Amygdala (tissue), 56 donors: ENCODE measurements around the gene C10orf105.

Experiments used
- DNase-seq, 56 donors: peaks; one replicate each; lab custom pipeline; 2025; lab: John Stamatoyannopoulos, UW

Gene C10orf105

GRCh38 chr10:71684356-71685173, 35.0 kb downstream of the C10orf105 start:
- no peak for DNase-seq

GRCh38 chr10:71683301-71683700, 36.3 kb downstream of the C10orf105 start:
- peak in 10 of 56 donors; percentile 4 to 26 (median 14) for DNase-seq

- DNase-seq: no peak
Observed at GRCh38 chr10:71681977-71682376, 37.6 kb downstream of the C10orf105 start.

GRCh38 chr10:71679425-71679824, 40.2 kb downstream of the C10orf105 start:
- no peak for DNase-seq

- no peak for DNase-seq
Observed at GRCh38 chr10:71678057-71678805, 41.3 kb downstream of the C10orf105 start.

GRCh38 chr10:71677261-71677660, 42.3 kb downstream of the C10orf105 start:
- DNase-seq: no peak

- no peak for DNase-seq
Observed at GRCh38 chr10:71675295-71675970, 44.1 kb downstream of the C10orf105 start.

GRCh38 chr10:71671994-71672946, 47.3 kb downstream of the C10orf105 start:
- no peak for DNase-seq

GRCh38 chr10:71667387-71667752, 52.2 kb downstream of the C10orf105 start:
- DNase-seq: no peak

GRCh38 chr10:71666639-71667386, 52.8 kb downstream of the C10orf105 start:
- DNase-seq: no peak

- DNase-seq: no peak
Observed at GRCh38 chr10:71665456-71665855, 54.1 kb downstream of the C10orf105 start.

GRCh38 chr10:71664585-71664984, 55.0 kb downstream of the C10orf105 start:
- no peak for DNase-seq

- no peak for DNase-seq
Observed at GRCh38 chr10:71663311-71663710, 56.3 kb downstream of the C10orf105 start.

- DNase-seq: no peak
Observed at GRCh38 chr10:71661779-71662336, 57.7 kb downstream of the C10orf105 start.
